ENCODE results near the gene CD63. TPM values are rescaled to one million over a fixed set of nuclear protein-coding genes. Genes with fewer than 3 reads are reported as not detected.
"Not testable (repeated sequence)": the region's sequence is repeated elsewhere in the genome, so short reads cannot be mapped to it uniquely, and the experiment has no call there.

Gene CD63, protein sequence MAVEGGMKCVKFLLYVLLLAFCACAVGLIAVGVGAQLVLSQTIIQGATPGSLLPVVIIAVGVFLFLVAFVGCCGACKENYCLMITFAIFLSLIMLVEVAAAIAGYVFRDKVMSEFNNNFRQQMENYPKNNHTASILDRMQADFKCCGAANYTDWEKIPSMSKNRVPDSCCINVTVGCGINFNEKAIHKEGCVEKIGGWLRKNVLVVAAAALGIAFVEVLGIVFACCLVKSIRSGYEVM
- total RNA-seq (2014; rRNA removed; shearing (Covaris generic)) = 897 and 1,131 TPM in 2 replicates

DNA sequence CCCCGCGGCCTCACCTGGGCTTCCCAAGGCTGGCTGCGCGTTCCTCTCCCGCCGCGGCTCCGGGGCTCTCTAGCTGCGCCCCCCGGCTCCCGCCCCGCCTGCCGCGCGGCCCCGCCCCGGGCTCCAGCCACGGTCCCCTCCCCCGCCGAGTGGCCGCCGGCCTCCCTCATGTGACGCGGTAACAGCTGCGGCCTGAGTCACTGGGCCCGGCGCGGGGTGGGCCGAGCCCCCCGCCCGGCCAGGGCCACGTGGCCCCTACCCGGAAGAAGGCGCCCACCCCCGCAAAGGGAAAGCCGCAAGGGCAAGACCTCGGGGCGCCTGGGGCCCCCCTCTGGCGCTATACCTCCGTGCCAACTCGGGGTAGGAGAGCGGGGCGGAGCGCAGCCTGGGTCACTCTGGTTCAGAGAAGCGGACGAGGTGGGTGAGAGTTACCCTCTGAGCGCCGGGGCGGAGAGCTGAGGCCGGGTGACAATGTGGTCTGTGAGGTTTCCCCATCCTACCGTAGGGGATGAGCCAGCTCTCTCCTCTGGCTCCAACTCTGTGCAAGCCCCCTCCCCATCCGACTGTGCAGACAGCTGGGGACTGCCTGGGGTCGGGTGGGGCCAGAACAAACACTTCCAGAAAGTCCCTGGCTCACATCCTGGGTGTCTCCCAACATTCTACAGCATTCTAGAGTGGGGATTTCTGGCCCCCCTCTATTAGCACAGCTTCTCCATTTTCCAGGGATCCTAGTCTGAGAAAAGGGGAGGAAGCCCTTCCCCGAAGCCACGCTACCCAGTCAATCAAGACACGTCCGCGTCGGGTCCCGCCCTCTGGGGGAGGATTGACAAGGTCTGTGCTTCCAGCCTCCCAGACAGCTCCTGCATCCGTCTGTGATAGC lies at the start of gene CD63:
TSS of gene CD63 (minus strand) at position 71 of the 880 bp plus-strand sequence. CDS start 668 bp downstream, outside the sequence.
- in situ Hi-C loops (cut with HindIII; ENCODE audit: low sequenced_read_pairs) = no loop called here
- peak; percentile 90 for DNase-seq (ENCODE audit: low spot score)

DNA sequence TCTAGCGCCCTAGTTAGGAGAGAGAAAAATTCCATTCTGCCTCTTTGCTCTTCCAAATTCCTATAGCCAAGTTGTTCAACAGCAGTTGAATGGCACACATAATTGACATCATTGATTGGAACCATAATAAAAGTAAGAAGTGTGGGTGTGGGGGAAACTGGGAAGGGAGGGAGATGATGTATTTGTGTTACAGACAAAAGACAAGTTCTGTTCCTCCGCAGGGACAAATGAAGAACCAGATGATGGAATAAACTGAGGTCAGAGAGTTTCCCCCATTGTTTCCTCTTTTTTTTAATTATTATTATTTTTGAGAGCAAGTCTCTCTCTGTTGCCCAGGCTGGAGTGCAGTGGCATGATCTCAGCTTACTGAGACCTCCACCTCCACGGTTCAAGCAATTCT lies 49.0 kb upstream of the CD63 start:
- DNase-seq (ENCODE audit: low spot score) = no peak
- in situ Hi-C loops (cut with HindIII; ENCODE audit: low sequenced_read_pairs) = no loop called here

DNA sequence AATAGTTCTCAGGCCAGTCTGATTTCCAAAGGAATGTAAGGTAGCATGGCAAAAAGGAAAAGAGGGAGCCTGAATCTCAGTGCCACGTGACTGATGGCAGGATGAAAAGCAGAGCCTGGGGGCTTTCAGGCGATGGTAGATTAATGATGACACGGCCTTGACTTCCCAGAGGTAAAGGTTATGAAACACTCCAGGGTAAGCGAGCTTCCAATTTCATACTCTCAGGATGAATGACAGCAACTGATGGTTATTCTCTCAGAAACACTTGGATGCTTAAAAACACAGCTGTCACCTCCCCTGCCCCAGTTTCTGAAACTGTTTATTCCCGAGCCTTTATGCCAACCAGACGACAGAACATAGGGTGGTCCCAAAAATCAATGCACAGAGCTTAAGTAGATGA lies 42.9 kb upstream of the CD63 start:
- DNase-seq (ENCODE audit: low spot score) = no peak
- in situ Hi-C loops (cut with HindIII; ENCODE audit: low sequenced_read_pairs) = no loop called here

DNA sequence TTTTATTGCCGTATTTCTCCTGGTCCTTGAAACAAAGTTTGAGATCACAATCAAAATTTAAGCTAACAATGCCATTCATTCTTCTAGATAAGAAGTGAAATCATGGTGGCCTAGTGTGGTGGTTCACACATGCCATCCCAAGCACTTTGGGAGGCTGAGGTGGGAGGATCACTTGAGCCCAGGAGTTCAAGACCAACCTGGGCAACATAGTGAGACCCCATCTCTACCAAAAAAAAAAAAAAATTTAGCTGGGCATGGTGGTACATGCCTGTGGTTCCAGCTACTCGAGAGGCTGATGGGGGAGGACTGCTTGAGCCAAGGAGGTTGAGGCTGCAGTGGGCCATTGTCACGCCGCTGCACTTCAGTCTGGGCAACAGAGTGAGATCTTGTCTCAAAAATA lies 38.3 kb upstream of the CD63 start:
- no peak for DNase-seq (ENCODE audit: low spot score)
- in situ Hi-C loops (cut with HindIII; ENCODE audit: low sequenced_read_pairs) = no loop called here

DNA sequence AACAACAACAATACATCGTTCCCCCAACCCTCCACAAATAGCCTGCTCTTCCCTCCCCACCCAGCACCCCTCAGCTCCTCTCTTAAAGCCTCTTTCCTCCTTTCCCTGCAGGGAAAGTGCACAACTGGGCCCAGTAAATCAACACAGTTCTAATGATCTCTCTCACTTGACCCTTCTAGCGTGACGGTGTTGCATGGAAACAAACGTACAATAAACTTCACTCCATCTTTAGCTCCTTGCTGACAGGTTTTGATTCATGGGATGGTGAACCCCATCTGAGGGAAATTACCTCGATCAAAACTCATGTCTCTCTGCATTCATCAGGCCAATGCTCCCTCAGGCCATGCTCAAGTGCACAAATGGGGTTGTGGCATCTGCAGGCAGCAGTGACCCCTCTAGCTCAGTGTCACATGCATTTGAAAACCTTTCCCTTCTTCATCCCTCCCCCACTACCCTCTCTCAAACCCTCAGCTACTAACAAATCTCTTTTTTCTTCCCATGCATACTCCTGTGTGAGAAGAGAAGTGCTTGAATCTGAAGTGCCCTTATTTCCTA lies 37.0 kb upstream of the CD63 start:
- no peak for DNase-seq (ENCODE audit: low spot score)
- in situ Hi-C loops (cut with HindIII; ENCODE audit: low sequenced_read_pairs) = no loop called here

DNA sequence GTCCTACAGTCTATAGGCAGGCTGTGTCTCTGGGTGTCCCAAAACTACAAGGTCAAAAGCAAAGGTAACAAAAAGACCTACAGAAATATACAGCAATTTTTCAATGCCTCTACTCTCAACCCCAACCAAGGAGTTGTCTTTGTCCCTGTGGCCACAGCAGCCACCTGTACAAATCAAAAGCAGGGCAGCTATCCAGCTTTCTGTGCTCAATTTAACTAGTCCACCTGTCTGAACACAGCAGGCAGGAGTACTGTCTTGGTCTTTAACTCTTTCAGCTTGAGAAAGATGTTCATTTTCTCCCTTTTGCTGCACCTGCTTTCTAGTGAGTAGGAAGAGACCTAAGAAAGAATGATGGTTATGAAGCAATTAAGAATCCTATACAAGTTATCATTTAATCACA lies 33.8 kb upstream of the CD63 start:
- peak; percentile 93 for DNase-seq (ENCODE audit: low spot score)
- in situ Hi-C loops (cut with HindIII; ENCODE audit: low sequenced_read_pairs) = no loop called here

DNA sequence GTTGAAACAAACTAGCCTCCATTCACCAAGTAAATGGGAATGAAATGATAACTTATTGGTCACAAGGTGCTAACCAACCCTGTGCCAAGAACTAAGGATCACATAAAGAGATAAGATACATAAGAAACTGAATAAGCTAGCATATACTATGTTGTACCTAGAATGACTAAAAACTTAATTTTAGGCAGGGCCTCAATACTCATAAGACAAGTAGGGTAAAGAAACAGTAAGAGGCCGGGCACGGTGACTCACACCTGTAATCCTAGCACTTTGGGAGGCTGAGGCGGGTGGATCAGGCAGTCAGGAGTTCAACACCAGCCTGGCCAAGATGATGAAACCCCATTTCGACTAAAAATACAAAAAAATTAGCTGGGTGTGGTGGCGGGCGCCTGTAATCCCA lies 31.9 kb upstream of the CD63 start:
- no peak for DNase-seq (ENCODE audit: low spot score)
- in situ Hi-C loops (cut with HindIII; ENCODE audit: low sequenced_read_pairs) = no loop called here

DNA sequence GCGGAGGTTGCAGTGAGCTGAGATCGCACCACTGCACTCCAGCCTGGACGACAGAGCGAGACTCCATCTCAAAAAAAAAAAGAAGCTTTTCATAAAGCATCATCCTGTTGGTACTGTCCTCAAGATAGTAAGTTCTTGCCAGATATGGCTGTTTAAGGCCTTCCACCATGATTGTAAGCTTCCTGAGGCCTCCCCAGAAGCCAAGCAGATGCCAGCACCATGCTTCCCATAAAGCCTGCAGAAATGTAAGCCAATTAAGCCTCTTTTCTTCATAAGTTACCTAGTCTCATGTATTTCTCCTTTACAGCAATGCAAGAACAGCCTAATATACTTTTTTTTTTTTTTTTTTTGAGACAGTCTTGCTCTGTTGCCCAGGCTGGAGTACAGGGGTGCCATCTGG lies 29.8 kb upstream of the CD63 start:
- in situ Hi-C loops (cut with HindIII; ENCODE audit: low sequenced_read_pairs); DNase-seq (ENCODE audit: low spot score): not testable (repeated sequence)

DNA sequence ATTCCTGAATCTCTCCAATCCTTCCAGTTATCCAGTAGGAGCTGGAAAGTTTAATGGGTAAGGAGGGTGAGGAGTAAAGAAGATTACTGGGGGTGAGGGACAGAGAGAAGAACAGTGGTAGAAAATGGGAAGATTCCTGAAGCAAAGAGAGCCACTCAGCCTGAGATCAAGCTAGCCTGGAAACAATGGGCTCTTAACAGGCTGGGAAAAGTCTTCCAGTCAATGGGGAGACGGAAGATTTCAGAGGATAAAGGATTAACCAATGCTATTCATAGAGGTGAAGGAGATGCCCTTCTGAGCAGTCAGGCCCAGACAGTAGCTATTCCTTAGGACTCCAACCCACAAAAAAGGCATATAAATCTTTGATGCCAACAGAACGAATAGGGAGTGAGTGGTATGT lies 28.9 kb upstream of the CD63 start:
- in situ Hi-C loops (cut with HindIII; ENCODE audit: low sequenced_read_pairs) = no loop called here
- no peak for DNase-seq (ENCODE audit: low spot score)

DNA sequence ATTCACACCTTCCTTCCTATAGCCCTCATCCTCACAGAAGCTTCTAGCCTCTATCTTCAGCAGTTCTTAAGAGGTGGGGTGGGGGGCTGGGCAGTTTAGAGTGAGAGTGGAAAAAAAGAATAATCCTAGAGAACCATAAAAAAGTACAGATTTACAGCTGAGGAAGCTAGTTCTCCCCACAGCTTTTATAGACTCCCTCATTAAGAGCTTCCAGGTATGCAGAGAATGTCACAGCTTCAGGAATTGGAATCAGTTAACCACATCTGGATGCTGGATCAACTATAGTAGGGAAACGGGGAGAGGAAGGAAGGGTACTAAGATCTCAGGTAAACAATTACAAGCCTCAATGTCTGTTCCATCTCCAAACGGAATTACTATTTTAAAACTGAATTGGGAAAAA lies 26.4 kb upstream of the CD63 start:
- no peak for DNase-seq (ENCODE audit: low spot score)
- in situ Hi-C loops (cut with HindIII; ENCODE audit: low sequenced_read_pairs) = no loop called here

DNA sequence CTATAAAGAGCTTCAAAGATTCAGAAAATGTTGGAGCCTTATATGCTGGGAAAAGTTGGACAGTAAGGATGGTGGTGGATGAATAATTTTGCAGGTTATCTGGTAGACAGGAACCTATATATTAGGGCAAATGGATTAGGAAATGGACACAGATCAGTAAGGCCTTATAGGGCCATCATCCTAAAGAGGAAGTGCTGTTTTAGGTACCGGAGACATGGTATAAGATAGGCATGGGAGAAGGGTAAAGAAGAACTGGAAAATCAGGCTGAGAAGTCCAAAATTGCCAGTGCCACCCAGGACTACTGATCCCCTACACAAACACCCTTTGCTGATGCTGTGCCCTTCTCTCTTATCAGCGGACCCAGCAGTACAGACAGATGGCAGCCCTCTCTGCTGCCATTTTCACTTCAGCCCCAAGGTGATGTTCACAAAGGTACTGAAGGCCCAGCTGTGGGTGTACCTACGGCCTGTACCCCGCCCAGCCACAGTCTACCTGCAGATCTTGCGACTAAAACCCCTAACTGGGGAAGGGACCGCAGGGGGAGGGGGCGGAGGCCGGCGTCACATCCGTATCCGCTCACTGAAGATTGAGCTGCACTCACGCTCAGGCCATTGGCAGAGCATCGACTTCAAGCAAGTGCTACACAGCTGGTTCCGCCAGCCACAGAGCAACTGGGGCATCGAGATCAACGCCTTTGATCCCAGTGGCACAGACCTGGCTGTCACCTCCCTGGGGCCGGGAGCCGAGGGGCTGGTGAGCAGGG lies 19.6 kb upstream of the CD63 start:
- in situ Hi-C loops (cut with HindIII; ENCODE audit: low sequenced_read_pairs) = no loop called here
- DNase-seq (ENCODE audit: low spot score) = no peak

DNA sequence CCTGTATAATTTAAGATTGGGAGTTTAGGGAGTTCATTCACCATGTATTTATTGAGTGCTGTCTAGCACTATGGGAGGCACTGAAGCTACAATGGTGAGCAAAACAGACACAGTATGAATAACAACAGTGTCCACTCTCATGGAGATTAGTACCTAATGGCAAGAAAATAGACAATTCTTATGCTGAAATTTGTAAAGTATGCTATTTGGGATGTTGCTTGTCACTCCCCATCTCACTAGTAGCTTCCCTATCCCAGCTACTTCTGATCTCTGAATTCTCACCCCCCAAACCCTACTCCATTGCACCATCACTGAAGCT lies 18.1 kb upstream of the CD63 start:
- in situ Hi-C loops (cut with HindIII; ENCODE audit: low sequenced_read_pairs) = no loop called here

DNA sequence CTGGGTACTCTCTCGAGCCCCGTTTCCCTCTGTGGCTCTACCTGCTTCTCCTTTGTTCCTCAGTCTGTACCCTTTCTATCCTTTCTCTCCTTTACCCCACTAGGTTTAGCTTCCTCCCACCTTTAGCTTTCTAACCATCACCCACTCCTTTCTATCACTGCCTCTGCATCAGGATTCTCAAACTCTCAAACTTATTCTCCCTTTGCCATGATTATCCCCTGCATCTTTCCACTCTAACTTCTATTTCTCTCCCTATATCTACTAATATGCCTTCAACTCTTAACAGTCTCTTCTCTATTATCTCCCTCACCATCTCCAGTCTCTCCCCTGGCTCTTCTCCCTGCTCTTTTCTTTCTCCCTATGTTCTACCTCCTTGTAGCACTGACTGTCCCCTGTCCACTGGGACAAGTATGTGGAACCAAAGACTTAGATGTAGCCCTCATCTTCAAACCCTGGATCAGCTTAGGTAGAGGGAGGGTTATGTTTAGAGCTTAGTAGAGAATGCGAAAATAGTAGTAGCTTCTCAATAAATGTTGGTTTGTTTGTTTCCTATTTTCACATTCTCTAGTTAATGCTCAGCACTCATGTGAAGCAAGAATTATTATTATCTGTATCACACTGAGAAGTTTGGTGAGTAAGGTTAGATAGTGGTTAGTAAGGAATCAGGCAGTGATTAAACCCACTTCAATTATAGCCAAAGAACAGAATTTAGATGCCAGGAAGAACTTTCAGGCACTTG lies 17.5 kb upstream of the CD63 start:
- peak; percentile 20 for DNase-seq (ENCODE audit: low spot score)
- in situ Hi-C loops (cut with HindIII; ENCODE audit: low sequenced_read_pairs) = no loop called here

More for the DNA sequence above, 18.1 kb upstream of the CD63 start:
- DNase-seq (ENCODE audit: low spot score) = no peak

DNA sequence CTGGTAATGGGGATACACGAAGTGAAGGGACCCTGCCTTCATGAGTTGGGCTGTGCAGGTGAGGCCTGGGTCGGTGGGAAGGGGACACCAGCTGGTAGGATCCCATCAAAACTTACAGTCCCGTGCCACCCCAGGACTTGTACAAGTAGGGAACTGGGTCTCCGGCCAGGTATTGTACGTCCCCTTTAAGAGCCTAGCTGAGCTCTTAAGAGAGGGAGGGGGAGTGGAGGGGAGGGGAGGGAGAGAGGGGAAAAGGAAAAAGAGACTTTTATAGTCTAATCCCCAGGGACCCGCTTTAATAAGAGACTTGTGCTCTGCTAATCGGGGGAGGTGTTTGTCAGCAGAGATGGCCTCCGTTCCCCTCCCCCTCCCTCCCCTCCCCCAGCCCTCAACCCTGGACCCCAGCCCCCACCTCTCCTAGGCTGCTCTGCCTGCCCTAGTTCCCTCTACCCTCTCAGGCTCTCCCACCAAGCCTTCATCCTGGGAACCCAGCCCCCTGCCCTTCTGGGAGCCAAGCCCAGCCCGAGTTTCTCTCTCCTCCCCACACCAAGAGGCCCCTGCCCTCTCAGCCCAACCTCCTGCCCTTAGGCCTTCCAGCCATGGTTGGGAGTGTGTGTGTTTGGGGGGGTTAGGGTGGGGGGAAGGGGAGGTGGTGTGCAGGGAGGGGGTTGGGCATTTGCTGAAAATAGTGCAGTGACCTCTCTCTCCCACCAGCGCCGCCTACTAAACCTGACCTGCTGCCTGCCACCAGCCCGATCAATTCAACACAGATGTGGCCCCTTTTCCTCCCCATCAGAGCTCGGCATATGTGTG lies 16.8 kb upstream of the CD63 start:
- in situ Hi-C loops (cut with HindIII; ENCODE audit: low sequenced_read_pairs) = no loop called here
- DNase-seq (ENCODE audit: low spot score) = peak; percentile 63

DNA sequence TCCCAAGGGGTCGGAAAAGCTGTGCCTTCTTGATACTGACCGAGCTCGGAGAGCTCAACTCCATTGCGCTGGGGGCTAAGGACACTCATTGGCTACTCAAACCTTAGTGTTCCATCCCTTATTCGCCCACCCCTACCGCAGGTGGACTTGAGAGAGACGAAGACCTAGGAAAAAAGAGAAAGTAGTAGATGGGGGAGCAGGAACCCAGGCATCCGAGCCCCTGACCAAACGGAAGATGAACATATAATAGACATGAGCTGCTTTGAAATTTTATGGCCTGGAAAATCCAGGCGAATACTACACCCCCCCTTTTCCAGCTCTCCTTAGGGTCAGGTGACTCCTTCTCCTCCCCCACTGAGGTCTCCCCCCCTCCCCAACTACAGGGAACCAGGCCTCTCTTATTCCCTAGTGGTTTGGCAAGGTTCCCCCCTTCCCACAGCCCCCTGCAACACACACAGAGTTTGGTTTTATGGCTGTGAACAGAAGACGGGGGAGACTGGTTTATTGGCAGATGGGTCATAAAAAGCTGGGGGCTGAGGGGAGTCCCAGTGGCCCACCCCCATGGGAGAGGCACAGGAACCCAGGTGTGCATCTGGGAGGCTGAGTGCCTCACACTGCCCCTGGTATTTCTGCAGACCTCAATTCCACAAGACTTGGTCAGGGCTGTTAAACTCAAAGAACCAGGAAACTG lies 15.7 kb upstream of the CD63 start:
- DNase-seq (ENCODE audit: low spot score) = no peak

DNA sequence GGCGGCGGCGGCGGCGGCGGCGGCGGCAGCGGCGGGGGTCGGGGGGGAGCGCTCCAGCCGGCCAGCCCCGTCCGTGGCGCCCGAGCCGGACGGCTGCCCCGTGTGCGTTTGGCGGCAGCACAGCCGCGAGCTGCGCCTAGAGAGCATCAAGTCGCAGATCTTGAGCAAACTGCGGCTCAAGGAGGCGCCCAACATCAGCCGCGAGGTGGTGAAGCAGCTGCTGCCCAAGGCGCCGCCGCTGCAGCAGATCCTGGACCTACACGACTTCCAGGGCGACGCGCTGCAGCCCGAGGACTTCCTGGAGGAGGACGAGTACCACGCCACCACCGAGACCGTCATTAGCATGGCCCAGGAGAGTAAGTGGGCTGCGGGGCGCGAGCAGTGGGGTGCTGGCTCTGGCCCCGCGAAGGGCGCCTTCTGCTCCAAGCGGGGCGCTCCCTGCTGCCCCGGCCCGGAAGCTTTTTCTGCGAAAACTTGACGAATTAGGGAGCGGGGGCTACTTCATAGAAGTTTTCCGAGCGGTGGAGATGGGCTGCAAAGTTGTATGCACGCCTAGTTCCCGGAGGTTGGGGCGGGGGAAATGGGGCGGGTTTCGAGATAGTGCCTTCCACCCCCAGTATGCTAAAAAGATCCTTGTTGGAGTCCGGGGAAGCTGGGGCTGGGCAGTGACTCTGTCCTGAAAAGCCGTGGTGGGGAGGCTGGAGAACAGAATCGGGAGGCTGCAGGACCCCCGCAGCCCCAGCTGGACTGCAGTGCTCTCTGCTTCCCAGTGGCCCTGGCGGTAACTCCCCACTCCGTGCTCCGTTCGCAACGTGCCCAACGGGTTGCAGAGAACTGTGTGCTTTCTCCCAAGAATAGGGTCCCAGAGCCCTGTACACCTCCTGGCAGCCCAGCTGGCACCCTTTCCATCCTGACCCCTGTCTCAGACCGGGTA lies 14.9 kb upstream of the CD63 start:
- peak; percentile 43 for DNase-seq (ENCODE audit: low spot score)
- in situ Hi-C loops (cut with HindIII; ENCODE audit: low sequenced_read_pairs) = no loop called here

More for the DNA sequence above, 15.7 kb upstream of the CD63 start:
- in situ Hi-C loops (cut with HindIII; ENCODE audit: low sequenced_read_pairs) = no loop called here
